NCI-H2081 treated with DMSO at 0.1 percent for 48 hours (cell line): ENCODE measurements around the gene PLIN3.
A peak's percentile ranks its signal among the peaks of the same experiment; 100 is the strongest.
"Not testable (repeated sequence)": the region's sequence is repeated elsewhere in the genome, so short reads cannot be mapped to it uniquely, and the experiment has no call there.

Experiments
- DNase-seq: peaks from one replicate; lab custom pipeline; 2025; lab: John Stamatoyannopoulos, UW

Gene PLIN3

GRCh38 chr19:4847190-4847973 is 20.1 kb downstream of the PLIN3 start:
- no peak for DNase-seq

- not testable (repeated sequence) for DNase-seq
Observed at GRCh38 chr19:4845975-4846374, 21.5 kb downstream of the PLIN3 start.

DNA sequence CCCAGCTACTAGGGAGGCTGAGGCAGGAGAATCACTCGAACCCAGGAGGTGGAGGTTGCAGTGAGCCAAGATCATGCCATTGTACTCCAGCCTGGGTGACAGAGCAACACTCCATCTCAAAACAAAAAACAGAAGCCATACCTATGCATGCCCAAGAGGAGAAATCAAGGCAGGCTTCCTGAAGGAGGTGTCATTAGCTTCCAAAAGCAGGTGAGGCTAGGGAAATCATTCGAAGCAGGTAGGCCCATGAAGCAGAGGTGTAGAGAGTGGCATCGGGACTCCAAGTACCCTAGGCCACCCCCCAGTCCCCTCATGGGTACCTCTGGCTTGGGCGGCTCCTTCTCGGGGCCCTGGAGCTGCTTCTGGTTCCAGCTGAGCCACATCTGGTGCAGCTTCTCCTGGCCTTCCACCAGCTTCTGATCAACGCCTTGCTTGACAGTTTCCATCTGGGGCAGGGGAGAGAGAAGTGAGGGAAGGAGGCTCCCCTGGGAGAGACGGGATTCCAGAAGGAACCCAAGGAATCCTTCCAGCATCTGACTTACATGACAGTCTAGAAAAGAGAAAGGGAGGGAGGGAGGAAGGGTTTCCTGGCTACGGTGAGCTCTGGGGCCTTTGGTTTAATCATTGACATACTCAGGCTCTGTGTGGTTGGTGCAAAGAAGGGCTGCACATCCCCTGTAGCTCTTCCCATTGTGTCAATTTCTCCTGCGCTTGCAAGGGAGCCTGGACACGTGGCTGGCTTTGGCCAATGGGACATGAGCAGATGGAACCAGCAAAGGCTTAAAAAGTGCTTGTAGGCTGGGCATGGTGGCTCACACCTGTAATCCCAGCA is 22.9 kb downstream of the PLIN3 start:
- no peak for DNase-seq

DNA sequence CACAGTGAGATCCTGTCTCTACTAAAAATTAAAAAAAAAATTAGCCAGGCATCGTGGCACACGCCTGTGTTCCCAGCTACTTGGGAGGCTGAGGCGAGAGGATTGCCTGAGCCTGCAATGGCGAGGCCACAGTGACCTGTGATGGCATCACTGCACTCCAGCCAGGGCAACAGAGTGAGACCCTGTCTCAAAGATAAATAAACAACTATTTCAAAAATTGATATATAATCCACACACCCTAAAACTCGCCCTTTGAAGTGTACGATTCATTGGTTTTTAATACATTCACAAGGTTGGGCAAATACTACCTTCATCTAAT is 23.9 kb downstream of the PLIN3 start:
- no peak for DNase-seq

- DNase-seq: no peak
Observed at GRCh38 chr19:4839192-4839591, 28.3 kb downstream of the PLIN3 start.

DNA sequence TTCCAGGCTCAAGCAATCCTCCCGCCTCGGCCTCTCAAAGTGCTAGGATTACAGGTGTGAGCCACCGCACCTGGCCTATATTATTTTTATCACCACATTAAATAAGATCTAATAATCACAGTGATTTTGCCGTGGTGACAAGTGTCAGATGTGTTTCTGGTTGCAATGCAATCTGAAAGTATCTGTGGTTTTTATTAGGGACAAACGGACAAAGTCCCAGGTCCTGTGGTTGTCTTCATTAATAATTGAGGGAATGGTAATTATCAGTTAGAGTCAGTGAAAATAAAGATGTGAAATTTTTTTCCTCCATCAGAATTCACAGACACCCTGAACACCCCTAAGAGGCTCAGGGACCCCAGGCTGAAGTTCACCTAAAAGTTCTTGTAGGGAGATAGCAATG is 34.7 kb downstream of the PLIN3 start:
- no peak for DNase-seq

GRCh38 chr19:4831979-4832340 is 35.5 kb downstream of the PLIN3 start:
- DNase-seq: not testable (repeated sequence)

DNA sequence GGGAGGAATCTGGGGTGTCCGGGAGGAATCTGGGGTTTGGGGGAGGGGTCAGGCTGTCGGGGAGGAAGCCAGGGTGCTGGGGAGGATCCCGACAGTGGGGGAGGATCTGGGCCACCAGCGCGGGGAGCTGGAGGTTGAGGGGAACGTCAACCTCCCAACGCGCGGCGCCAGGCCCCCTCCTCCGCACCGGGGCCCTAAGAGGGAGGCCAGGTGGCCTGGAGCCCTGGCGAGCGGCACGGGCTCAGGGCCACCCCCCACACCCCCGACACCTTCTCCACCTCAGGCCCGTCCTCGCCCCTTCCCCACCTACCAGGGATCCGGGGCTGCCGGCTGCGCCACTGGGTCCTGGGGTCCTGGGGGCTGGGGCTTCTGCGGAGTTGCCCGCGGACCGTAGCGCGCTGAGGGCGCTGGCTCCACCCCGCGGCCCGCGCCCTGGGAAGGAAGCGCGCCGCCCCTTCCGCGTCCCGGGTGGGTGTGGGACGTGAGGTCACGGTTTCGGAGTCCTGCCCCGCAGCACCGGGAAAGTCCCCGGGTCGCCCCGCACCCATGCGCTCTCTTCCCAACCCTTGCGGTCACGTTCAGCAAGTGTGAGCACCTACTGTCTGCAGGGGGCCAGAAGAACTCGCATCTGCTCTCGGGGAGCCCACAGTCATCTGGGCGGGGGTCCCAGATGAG is 36.0 kb downstream of the PLIN3 start, which contains the start of gene TICAM1:
TICAM1 (minus strand) TSS at position 409 of the 675 bp plus-strand sequence. CDS start 13,335 bp downstream, outside the sequence.
- DNase-seq: no peak

DNA sequence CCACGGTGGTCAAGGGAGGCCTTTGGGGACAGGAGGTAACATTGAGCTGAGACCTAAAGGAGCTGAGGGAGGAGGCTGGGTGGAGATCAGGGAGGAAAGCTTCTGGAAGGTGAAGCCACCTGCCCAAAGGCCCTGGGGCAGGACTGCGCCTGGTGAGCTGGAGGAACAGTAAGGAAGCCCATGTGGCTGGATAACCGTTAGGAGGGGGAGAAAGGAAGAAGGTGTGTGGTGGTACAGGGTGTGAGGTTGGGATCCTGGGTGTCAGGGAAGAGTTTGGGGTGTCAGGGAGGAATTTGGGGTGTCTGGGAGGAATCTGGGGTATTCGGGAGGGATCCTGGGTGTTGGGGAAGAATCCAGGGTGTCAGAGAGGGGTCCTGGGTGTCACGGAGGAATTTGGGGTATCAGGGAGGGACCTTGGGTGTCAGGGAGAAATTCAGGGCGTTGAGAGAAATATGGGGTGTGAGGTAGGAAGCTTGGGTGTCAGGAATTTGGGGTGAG is 36.6 kb downstream of the PLIN3 start:
- no peak for DNase-seq

DNA sequence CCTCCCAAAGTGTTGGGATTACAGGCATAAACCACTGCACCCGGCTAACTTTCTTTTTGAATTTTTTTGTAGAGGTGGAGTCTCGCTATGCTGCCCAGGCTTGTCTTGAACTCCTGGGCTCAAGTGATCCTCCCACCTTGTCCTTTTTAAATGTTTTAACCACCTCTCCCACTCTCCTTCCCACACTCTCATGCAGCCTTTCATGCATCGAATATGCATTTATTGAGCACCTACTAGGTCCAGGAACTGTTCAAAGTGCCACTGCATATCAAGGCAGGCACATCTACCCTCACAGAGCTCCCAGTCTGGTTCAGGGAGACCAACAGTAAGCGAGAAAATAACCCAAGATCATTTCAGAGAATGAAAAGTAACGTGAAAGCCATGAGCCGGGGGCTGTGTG is 37.1 kb downstream of the PLIN3 start:
- no peak for DNase-seq

- DNase-seq: no peak
Observed at GRCh38 chr19:4829001-4829712, 38.3 kb downstream of the PLIN3 start.

DNA sequence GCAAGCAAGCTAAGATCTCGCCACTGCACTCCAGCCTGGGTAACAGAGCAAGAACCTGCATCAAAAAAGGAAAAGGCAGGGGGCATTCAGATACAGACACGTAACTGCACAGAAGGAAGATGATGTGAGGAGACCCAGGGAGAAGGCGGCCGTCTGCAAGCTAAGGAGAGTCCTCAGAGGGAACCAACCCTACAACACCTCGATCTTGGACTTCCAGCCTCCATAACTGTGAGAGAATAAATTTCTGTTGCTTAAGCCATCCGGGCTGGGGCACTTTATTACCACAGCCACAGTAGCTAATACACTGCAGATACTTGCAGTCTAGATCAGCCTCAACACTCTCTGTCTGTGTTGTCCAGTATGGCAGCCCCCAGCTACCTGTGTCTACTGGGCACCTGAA is 43.9 kb downstream of the PLIN3 start:
- no peak for DNase-seq

- DNase-seq: not testable (repeated sequence)
Observed at GRCh38 chr19:4822354-4822753, 45.1 kb downstream of the PLIN3 start.

DNA sequence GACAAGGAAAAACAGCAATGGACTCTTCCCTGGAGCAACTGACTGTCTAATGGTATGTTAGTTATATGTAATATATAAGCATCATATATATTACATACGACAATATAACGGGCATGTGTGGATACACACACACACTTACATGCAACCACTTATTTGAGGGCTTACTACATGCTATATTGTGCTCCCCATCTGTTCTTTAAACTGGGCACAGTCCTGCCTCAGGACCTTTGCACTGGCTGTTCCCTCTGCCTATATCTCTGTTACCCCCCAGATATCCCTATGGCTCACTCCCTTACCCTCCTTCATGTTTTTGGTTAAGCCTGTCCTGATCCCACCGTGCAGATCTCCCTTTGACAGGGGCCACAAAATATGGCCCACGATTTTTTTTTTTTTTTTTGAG is 46.2 kb downstream of the PLIN3 start:
- DNase-seq: no peak

- no peak for DNase-seq
Observed at GRCh38 chr19:4817467-4818277, 49.8 kb downstream of the PLIN3 start.

GRCh38 chr19:4816950-4817278 is 50.6 kb downstream of the PLIN3 start:
- DNase-seq: no peak

DNA sequence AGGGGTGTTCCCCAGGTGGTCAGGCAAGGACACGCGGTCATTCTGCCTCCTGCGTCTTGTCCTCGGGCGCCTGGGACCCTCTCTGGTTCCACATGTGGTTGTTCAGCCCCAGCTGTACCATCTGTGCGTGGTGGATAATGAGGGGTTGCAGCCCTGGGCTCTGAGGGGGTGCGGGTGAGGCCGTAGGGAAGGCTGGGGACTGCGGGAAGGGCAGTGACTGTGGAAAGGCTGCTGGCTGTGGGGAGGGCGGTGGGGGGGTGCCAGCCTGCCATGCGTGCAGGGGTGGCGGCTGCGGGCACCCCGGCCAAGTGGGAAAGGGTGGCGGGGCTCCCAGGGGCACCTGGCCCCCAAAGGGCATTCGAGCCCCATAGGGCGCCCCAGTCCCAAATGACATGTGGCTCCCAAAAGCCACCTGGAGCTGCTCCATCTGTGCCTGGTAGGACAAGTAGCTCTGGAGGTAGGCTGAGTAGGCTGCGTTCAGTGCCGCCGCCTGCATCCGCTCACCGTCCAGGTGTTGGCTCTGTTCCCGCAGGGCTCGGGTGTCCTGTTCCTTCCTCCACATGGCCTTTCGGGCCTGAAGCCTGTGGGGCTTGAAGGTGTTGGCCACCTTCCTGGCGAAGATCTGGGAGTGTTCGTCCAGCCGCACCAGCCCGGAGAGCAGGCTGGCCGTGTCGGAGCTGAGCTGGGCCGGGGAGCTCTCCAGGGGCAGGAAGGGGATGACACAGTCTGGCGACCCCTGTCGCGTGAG is 51.1 kb downstream of the PLIN3 start:
- DNase-seq: no peak

DNA sequence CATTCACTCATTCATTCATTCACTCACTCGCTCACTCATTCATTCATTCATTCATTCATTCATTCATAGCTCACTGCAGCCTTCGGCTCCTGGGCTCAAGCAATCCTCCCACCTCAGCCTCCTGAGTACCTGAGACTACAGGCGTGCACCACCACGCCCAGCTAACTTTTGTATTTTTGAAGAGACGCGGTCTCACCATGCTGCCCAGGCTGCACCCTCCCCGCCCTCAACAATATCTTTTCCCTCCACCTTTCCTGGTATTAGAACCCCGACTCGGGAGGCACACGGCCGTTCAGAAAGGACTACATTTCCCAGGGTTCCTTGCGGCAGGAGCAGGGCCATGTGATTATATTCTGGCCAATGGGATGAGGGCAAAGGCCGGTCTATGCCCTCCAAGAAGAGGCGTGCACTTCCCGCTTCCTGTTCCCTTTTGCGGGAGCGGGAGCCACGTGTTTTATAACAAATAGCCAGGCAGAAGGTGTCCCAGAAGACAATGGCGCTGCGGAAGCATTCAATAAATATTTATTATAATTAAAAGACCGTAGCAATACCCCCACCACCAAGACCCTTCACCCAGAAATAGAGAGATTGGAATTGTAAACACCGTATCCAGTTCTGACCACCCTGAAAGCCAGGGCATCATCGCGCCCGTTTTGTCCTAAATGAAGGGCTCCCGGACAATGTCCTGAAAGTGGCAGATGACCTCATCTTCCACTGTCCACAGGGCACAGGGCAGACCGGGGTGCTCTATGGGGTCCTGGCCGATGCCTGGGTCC is 51.9 kb downstream of the PLIN3 start:
- DNase-seq: peak; percentile 87

DNA sequence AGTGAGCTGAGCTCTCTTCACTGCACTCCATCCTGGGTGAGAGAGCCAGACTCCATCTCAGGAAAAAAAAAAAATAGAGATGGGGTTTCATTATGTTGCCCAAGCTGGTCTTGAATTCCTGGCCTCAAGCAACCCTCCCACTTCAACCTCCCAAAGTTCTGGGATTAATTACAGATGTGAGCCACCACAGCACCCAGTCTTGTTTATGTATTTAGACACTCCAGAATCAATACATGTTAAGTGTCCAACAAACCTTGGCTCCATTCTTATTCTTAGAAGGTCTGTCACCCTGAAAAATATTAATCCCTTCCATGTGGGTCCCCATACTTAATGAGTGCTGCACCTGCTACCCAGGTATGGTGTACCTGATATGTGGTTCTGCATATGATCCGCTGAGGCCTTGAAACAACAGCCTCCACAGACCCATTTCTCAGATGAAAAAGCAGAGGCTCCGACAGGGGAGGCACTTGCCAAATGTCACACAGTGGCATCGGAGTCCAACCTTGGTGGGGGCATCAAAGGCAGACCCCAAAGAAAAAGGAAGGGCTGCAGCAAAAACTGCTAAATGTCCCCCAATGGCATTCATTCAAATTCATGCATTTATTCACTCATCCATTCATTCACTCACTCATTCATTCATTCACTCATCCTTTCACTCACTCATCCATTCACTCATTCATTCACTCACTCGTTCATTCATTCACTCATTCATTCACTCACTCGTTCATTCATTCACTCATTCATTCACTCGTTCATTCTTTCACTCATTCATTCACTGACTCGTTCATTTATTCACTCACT is 52.6 kb downstream of the PLIN3 start:
- DNase-seq: no peak
